Left renal pelvis (tissue), 4 donors: ENCODE data around the gene LRG1. TPM values are rescaled to one million over a fixed set of nuclear protein-coding genes. Genes with fewer than 3 reads are reported as not detected.
"Not testable (repeated sequence)": the region's sequence is repeated elsewhere in the genome, so short reads cannot be mapped to it uniquely, and the experiment has no call there.

ENCODE experiments used
- DNase-seq, 4 donors: peaks; one replicate each; pipeline ENCODE4 v3.0.0-alpha.2; 2013; ENCODE audit warnings: low read depth in 4 of 4, low spot score in 3 of 4
- polyA plus RNA-seq, 4 donors: library from polyadenylated mRNA; unstranded; fragments of 120-200 nt; gene quantifications; one replicate each; pipeline ENCODE4 v1.2.1, GENCODE V29; 2013; ENCODE audit not compliant: insufficient read length in 4 of 4

The LRG1 gene
- polyA plus RNA-seq, 4 donors: 0.49 to 0.96 (median 0.81) TPM

DNA sequence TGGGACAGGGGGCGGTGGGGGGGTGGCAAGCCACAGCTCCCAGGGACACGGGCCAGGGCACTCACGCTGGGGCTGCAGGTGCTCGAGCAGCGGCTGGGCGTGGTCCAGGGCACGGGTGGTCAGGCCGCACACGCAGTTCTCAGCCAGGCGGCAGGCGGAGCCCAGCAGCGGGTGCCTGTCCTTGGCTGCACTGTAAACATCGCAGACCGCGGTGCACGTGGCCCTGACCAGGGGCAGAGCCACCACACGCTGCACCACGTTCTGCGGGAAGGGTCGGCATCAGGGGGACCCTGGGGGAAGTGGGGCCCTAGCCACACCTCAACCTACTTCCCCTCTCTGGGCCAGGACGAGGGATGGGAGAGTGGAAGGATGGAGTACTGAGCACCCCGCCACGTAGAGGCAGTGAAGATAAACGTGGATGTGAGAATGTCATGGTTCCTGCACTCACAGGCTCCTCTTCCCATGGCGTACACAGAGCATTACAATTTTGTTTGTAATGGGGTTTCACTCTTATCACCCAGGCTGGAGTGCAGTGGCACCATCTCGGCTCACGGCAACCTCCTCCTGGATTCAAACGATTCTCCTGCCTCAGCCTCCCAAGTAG, 8.2 kb downstream of the LRG1 start:
- DNase-seq: no peak

DNA sequence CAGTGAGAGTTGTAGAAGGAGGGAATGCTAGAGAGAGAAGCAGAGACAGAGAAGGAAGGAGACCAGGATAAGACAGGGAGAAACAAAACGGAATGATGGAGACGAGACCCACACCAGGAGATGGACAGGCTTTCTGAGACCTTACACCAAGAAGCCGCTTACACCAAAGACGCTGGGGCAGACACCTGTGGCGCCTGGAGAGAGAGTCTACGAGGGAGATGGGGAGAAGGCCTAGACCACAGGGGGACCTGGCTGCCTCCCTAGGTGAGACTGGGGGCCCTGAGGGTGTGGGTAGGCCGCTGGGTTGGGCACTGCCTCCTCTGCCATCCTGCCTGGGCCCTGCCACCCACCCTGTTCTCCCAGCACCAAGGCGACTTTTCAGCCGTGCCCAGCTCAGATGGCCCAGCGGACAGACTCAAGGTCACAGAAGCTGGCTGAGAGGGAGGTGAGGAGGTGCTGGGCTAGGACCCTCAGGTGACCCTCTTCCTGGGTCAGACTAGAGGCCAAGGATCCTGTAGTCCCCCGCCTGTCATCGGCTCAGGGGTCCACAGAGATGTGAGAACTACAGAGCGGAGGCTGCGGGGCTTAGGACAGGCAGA, 9.8 kb downstream of the LRG1 start:
- DNase-seq: no peak

DNA sequence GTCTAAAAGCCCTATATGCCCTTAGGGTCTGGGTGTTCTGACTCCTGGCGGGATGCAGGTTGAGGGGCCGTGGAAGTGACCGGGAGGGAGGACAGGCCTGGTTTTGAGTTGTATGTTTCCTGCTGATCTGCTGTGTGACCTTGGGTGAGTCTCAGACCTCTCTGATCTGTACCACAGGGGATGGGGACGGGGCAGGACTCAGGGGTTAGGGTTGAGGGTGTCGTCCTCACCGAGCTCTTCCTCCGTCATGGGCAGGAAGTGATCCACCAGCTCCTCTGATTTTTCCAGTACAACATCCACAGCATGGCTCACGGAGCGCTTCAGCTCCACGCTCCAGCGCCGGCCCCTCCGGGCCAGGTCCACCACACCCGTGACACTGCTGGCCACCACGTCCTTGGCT, 11.0 kb downstream of the LRG1 start:
- DNase-seq: no peak

DNA sequence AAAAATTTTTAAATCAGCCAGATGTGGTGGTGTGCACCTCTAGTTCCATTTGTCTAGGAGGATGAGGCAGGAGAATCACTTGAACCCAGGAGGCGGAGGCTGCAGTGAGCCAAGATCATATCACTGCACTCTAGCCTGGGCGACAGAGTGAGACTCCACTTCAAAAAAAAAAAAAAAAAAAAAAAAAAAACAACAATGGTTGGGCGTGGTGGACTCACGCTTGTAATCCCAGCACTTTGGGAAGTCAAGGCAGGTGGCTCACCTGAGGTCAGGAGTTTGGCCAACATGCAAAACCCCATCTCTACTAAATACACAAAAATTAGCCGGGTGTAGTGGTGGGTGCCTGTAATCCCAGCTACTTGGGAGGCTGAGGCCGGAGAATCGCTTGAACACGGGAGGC, 12.5 kb downstream of the LRG1 start:
- DNase-seq: not testable (repeated sequence)

DNA sequence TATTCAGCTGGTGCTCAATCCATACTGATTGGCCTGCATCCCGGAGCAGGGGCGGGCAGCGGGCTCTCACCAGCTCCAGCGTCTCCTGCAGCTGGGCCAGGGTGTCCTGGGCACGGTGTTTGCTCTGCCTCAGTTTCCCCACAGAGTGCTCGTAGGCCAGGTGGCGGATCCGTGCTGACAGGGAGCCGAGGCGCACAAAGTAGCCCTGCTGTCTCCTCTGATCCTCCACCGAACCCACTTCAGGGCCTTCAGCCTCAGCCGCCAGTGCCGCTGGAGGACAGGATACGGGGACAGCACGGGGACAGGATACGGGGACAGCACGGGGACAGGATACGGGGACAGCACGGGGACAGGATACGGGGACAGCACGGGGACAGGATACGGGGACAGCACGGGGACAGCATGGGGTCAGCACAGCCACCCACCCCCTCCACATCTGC, 14.3 kb downstream of the LRG1 start:
- DNase-seq: no peak

DNA sequence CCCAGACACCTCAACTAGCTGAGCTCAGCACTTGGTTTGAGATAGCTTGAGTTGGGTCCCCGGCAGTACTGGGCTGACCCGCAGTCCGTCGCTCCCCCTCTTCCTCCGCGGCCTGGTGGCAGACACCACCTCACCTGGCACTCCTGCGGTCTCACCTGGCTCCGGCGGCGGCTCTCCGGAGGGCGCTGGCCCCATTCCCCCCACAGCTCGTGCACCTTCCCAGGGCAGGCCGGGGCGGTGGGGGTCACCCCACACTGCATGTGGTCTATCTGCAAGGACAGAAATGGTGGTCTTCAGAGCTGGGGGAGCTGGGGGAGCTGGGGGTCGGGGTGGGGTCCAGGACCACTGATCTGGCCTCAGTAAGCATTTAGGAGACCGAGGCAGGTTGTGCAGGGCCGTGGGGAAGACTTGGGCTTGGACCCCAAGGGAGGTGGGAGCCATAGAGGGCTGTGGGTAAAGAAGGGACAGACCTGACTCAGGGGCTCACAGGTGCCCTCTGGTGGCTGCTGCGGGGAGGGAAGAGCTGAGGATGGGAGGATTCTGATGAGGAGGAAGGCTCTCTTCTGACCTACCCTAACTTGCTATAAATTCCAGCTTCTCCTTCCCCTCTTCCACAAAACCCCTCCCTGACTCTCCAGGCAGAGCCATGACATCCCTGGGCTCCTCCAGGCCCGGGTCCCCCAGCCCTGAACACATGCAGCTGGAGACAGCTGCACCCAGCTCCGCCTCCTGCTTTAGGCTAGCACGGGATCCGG, 14.9 kb downstream of the LRG1 start:
- DNase-seq: no peak

DNA sequence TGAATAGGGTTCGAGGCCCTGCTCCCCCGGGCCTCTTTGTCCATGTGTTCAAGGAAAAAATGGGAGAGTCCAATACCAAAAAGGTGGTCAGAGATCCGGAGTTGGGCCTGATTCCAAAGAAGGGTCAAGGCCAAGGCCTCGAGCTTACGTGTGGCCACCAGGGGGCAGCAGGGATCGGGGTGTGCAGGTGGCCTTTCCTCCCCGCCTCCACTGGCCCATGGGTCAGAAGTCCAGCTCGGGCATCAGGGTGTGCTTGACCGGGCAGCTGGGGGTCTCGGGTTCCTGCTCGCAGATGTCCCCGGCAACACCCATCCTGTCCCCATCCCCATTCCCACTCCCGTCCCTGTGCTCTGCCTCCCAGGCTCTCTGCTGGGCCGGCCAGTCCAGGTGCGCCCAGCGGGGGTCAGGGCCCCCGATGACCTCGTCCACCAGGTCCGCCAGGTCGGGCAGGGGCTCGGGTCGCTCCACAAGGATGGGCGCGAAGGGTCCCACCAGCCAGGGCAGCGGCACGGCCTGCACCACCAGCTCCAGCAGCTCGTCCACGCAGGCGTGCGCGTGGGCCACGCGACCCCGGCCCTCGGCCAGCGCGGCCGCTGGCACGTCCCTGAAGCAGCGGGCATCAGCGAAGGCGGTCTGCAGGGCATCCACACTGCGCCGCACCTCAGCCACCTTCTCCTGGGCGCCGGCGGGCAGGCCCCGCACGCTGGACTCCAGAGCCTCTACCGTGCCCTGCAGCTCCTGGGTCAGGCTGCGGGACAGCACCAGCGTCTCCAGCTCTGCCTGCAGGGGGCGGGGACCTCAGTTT, 16.3 kb downstream of the LRG1 start:
- no peak for DNase-seq

DNA sequence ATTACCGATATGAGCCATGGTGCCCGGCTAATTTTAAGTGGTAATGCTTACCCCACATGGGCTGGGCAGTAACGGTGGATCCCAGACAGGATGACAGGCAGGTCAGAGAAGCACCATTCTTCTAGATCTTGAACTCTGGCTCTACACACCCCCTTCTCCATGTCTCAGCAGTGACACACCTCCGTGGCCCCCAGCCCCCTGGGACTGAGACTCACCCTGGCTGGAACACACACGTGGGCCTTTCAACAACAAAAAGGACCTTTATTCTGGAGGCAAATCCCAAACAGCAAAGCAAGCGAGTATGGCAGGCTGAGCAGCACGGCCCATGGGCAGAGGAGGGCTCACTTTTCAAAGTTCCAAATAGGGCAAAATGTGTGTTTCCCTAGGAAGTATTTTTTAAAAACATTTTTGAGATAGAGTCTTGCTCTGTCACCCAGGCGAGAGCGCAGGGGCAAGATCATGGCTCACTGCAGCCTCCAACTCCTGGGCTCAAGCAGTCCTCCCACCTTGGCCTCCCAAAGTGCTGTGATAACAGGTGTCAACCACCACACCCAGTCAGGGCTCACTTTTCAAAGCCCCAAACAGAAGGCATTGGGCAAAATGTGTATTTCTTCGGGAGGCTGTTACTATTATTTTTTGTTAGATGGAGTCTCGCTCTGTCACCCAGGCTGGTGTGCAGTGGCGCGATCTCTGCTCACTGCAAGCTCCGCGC, 17.4 kb downstream of the LRG1 start:
- DNase-seq: no peak

DNA sequence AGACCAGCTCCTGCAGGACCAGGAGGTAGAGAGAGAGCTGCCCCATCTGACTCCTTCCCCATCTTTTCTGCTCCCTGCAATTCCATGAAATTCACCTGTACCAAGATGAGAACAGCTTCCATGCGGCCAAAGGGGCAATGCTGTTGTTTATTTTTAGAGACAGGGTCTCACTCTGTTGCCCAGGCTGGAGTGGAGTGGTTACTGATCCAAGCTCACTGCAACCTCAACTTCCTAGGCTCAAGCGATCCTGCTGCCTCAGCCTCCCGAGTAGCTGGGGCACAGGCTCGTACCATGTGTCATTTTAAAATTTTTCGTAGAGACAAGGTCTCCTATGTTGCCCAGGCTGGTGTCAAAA, 18.0 kb downstream of the LRG1 start:
- DNase-seq: no peak

DNA sequence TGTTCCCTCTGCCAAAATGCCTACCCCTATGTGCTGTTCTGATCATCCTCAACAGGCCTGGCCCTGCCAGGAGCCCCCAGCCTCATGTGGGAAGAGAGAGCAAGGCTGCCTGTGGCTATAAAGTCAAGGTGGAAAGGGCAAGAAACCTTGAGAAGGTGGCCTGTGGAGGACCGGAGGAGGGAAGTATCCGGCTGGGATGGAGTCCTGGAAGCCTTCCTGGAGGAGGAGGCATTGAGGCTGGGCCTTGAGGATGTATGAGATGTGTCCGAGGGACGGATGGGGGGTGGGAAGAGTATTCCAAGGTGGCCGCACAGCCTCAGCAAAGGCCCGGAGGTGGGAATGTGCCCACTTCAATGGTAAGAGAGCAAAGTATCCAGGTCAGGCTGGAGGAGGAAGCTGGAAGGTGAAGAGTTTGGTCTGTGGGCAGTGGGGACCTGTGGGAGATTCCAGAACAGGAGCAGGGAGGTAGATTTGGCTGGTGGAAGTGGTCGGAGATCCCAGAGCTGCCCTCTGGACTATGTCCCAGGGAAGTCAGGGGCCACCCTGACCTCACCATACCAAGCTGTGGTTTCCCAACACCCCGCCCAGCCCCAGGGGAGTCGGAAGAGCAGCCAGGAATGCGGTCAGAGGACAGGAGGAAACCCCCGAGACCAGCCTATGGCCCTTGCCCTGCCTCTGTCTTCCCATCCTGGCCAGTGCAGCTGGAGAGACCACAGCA, 18.5 kb downstream of the LRG1 start:
- DNase-seq: no peak

DNA sequence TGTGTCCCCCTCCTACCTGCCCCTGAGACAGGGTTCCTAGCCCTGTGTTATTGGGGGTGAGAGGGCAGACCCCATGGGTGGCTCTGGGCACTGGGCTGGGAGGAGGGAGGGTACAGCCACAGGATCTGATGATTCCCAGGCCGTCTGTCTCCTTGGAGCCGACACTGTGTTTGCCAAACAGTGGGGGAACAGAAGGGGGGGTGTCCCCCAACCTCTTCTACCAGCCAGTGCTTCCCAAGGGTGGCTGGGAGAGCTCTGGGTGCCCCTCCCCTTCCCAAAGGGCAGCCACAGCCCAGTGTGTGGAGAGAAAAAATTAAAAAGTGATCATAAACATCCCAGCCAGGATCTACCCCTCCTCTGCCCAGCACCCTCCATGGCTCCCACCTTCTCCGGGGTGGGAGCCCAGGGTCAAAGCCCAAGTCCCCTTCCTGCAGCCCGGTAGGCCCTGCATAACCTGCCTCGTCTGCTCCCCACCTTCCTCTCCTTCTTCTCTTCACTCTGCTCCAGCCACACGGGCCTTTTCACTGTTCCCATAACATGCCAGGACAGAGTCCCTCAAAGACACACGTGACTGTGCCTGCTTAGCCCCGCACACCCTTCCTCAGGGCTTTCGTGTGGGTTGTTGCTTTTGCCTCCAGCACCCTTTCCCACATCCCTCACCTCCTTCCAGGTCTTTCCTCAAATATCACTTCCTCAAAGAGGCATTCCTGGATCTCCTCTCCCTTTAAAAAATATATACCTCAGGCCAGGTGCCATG, 20.1 kb downstream of the LRG1 start:
- DNase-seq: no peak

DNA sequence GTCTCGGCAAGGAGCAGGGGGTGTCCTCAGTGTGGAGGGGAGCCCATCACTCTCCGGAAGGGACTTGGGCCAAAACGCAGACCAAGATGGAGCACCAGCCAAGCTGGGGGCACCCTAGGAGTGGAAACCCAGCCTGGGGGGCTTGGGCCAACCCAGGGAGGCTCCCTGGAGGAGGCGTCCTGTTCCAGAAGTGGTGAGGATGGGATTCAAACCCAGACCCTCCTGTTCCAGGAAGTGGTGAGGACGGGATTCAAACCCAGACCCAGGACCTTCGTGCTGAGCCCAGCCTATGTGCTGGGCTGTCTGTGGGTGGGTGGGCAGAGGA, 20.7 kb downstream of the LRG1 start:
- DNase-seq: no peak

DNA sequence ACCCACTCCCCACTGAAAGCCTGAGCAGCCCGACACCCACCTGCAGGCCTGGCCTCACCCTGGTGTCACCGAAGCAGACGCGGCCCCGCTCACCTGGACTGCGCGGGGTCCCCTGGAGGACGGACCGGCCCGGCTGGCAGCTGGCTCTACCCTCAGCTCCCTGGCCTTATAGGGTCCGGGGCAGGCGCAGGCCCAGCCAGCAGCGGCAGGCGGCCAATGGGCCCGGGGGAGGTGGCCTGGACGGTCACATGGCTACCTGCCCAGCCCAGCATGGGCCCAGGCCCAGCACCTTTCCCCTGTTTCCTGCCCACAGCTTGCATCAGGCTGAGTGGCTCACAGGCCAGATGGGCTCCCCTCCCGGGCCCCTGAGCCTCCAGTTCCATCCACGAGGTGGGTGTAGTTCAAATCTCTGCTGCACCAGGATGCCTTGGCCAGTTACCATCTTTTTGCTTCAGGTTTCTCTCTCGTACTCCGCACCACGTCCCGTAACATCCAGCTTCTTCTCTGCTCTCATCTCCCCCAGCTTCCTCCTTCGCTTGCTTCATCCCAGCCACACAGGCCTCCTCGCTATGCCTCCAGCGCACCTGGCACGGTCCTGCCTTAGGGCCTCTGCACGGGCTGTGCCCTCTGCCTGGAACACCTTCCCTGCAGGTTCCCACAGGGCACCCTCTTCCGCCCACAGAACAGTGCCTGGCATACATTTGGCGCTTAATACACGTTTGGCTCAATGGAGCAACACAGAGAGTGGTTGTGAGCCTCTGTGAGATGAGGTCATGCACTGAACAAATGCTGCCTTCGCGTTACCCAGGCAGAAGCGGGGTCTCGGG, 21.3 kb downstream of the LRG1 start, which contains the start of gene PLIN4:
TSS of gene PLIN4 (minus strand) at position 142 of the 827 bp plus-strand sequence. CDS start 214 bp downstream, outside the sequence.
- DNase-seq: no peak

DNA sequence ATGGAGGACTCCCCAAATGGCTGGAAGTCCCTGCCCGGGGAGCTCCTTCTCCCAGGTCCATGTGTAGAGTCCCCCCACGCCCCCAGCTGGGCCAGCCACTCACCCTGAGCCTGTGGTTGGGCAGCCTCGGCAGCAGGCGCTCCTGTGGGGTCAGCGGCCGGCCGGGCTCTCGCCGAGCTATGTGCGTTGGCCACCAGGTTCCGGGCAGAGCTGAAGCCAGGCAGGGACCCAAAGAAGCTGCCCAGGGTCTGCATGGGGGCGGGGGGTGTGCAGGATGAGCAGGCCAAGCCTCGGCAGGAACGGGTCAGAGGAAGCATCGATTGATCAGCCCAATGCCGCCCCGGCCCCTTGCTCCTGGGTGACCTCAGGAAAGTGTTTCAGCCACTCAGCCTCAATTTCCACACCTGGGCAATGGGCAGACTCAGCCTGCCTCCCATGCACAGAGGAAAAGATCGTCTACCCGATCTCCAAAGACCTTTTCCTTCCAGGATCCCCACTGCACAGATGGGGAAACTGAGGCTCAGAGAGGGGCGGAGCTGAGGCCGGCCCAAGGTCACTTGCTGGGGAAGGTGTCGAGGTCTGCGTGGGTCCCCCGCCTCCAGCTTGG, 22.3 kb downstream of the LRG1 start:
- DNase-seq: no peak

DNA sequence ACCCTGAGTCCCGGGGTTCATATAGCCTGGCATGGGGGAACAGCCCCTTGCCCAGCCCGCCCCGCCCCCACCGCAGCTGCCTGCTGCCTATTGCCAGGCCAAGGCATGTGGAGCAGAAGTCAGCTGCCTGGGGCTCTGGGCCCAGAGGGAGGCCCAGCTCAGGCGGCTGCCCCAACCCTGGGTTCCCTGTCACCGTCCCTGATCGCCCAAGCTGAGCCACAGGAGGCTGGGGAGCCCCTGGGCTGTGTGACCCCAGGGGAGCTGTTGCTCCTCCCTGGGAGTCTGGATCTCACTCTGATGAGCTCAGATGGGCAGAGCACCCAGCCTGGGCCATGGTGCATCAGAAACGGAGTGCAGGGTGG, 22.9 kb downstream of the LRG1 start:
- DNase-seq: no peak

DNA sequence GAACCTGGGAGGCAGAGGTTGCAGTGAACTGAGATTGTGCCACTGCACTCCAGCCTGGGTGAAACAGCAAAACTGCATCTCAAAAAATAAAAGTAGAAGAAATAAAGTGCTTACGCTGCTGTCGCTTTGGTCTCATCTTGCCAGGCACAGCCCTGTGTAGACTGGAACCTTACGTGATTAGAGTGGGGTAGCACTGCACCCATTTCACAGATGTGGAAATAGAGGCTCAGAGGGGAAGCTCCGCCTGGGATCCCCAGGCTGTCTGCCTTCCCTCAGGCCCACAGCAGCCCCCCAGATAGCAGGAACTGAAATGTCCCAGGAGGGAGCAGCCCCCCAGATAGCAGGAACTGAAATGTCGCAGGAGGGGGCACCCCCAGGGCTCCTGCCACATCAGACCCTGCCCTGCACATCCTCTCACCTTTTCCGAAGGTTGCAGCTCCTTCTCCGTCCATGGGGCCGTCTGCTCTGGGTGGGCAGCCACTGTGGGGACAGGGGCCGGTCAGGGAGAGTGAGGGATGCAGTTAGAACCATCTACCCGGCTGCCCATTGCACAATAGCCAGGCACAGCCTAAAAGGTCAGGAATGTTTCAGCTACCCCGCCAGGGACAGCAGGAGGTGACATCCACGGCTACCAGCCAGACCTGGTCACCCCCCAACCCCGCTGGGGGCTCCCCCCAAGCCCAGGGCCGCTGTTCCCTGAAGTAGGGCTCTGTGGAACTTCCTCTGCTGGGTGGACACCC, 23.5 kb downstream of the LRG1 start:
- no peak for DNase-seq

DNA sequence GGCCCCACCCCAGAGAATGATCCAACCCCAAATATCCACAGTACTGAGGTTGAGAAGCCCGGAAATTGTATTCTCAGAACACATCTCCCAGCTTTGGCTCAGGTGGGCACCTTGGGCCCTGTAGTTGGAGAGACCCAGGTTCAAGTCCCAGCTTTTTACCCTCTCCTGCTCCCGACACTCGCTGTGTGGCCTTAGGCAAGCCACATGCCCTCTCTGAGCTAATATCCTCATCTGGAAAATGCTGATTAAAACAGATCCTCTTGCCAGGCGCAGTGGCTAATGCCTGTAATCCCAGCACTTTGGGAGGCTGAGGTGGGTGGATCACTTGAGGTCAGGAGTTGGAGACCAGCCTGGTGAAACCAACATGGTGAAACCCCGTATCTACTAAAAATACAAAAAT, 24.1 kb downstream of the LRG1 start:
- no peak for DNase-seq
